ENCODE results near the gene MVD.

Gene MVD

GRCh38 chr16:88639231-88640038, 23.5 kb downstream of the MVD start:
- DNase-seq = no peak

GRCh38 chr16:88638323-88639230, 24.3 kb downstream of the MVD start, which contains the start of gene IL17C:
Gene IL17C (plus strand): TSS chr16:88638572. CDS start chr16:88638642, 70 bp downstream.
- DNase-seq = no peak

- DNase-seq = no peak
Observed at GRCh38 chr16:88636488-88637265, 26.2 kb downstream of the MVD start.

GRCh38 chr16:88635671-88636319, 27.1 kb downstream of the MVD start:
- peak; percentile 80 for DNase-seq

GRCh38 chr16:88634994-88635670, 27.8 kb downstream of the MVD start:
- peak; percentile 64 for DNase-seq

GRCh38 chr16:88634141-88634993, 28.5 kb downstream of the MVD start:
- DNase-seq = no peak

GRCh38 chr16:88633684-88634140, 29.2 kb downstream of the MVD start:
- DNase-seq = no peak

- no peak for DNase-seq
Observed at GRCh38 chr16:88632587-88632930, 30.3 kb downstream of the MVD start.

GRCh38 chr16:88631920-88632586, 30.8 kb downstream of the MVD start:
- no peak for DNase-seq

- DNase-seq = no peak
Observed at GRCh38 chr16:88631384-88631783, 31.5 kb downstream of the MVD start.

- DNase-seq = no peak
Observed at GRCh38 chr16:88630941-88631340, 31.9 kb downstream of the MVD start.

GRCh38 chr16:88630433-88630832, 32.5 kb downstream of the MVD start:
- DNase-seq = no peak

GRCh38 chr16:88629835-88630234, 33.1 kb downstream of the MVD start:
- DNase-seq = no peak

- DNase-seq = no peak
Observed at GRCh38 chr16:88628512-88628974, 34.3 kb downstream of the MVD start.

- no peak for DNase-seq
Observed at GRCh38 chr16:88627531-88628411, 35.1 kb downstream of the MVD start.

- DNase-seq = no peak
Observed at GRCh38 chr16:88626646-88627045, 36.2 kb downstream of the MVD start.

- DNase-seq = no peak
Observed at GRCh38 chr16:88624977-88625576, 37.8 kb downstream of the MVD start.

- no peak for DNase-seq
Observed at GRCh38 chr16:88624481-88624880, 38.4 kb downstream of the MVD start.

GRCh38 chr16:88623858-88624257, 39.0 kb downstream of the MVD start:
- no peak for DNase-seq
